SU-DHL-6 (cell line): ENCODE data around the gene ZNF142.

Experiments
- EZH2phosphoT487 ChIP-seq: fragments of 200-600 bp; sonication (generic), shearing (Covaris generic); conservative IDR thresholded peaks from 2 replicates; pipeline ENCODE4 v1.6.1; 2018; ENCODE audit warnings: mild to moderate bottlenecking, antibody characterized with exemption, low read length, moderate library complexity, mixed read lengths
- TF ChIP-seq, protein P1 (sequence below): fragments of 200-600 bp; sonication (generic); IDR thresholded peaks from one replicate; pipeline ENCODE4 v1.5.1; 2017; ENCODE audit warnings: antibody characterized with exemption, mild to moderate bottlenecking, low read length, moderate library complexity; ENCODE audit not compliant: insufficient read depth, poor library complexity, severe bottlenecking

DNA sequence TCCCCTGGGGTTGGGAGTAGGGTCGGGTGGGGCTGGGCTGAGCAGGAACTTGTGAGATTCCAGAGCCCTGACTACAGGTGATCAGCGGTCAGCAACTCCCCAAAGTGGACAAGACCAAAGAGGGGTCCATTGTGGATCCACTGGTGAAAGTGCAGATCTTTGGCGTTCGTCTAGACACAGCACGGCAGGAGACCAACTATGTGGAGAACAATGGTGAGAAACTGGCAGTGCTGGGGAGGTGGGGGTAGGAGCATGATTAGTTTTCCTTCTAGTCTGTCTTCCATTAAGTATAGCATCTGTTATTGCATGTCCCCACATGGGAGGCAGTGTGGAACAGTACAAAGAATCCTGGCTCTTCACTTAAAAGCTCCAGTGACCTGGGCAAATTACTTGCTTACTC, 23.7 kb downstream of the ZNF142 start:
- no peak for TF ChIP-seq EZH2phosphoT487
- TF ChIP-seq, protein P1, sequence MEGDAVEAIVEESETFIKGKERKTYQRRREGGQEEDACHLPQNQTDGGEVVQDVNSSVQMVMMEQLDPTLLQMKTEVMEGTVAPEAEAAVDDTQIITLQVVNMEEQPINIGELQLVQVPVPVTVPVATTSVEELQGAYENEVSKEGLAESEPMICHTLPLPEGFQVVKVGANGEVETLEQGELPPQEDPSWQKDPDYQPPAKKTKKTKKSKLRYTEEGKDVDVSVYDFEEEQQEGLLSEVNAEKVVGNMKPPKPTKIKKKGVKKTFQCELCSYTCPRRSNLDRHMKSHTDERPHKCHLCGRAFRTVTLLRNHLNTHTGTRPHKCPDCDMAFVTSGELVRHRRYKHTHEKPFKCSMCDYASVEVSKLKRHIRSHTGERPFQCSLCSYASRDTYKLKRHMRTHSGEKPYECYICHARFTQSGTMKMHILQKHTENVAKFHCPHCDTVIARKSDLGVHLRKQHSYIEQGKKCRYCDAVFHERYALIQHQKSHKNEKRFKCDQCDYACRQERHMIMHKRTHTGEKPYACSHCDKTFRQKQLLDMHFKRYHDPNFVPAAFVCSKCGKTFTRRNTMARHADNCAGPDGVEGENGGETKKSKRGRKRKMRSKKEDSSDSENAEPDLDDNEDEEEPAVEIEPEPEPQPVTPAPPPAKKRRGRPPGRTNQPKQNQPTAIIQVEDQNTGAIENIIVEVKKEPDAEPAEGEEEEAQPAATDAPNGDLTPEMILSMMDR, result no peak
